ENCODE measurements around the gene TMEM185B. TPM values are rescaled to one million over a fixed set of nuclear protein-coding genes. Genes with fewer than 3 reads are reported as not detected.

The TMEM185B gene
- polyA plus RNA-seq, 1 of the 3 experiments (the other 2 are of a cell fraction) = 36.0 TPM

- H3K4me2 ChIP-seq = no peak overlapping the region
- ChIA-PET POLR2A (no interaction called here), CTCF (interaction anchor here (1.1 to 1.5 kb wide), 2 partner anchors 9 to 69 kb away, joined by 4 to 5 read pairs; no protein-coding TSS in a partner anchor)
- H4K20me1 ChIP-seq (ENCODE audit: insufficient read depth) = no peaks in the 10 kb centered on the region
- H3K27me3 ChIP-seq (ENCODE audit: insufficient read depth) = no peaks in the 10 kb centered on the region
- H3F3A ChIP-seq (replicated peaks; ENCODE audit: insufficient read depth) = peaks cover 3% of the 10 kb centered on the region
- H3K4me1 ChIP-seq (ENCODE audit: control insufficient read depth in 1 of 2, insufficient read depth in 2 of 2, low read depth in 1 of 2, low read length in 1 of 2) = peaks cover 7 to 29% of the 10 kb centered on the region in 2 experiments; a peak in 2 of 4 replicates
- no peak for DNase-seq
- H3K36me3 ChIP-seq (replicated peaks in 1 of 2; ENCODE audit: control insufficient read depth in 1 of 2, insufficient read depth in 2 of 2, low read length in 1 of 2) = no peaks in the 10 kb centered on the region
- H3K27ac ChIP-seq (ENCODE audit: low read depth in 2 of 2, low read length in 1 of 2) = no peak overlapping the region
- TF ChIP-seq ELF1 (IDR thresholded peaks at IDR 0.05) = no peak
- no peak for TF ChIP-seq YY1 (IDR thresholded peaks at IDR 0.05; ENCODE audit: low read depth)
- no peak for TF ChIP-seq JUND (IDR thresholded peaks at IDR 0.05)
- TF ChIP-seq RAD21 (IDR thresholded peaks at IDR 0.05; ENCODE audit: low read length) = no peak
- no peak for TF ChIP-seq RXRA (IDR thresholded peaks at IDR 0.05; ENCODE audit: borderline replicate concordance, low read depth)
- no peak for TF ChIP-seq CTCF (IDR thresholded peaks at IDR 0.05)
- no peak for TF ChIP-seq SMC3 (IDR thresholded peaks at IDR 0.05; ENCODE audit: low read depth, low read length)
- TF ChIP-seq TCF12 (IDR thresholded peaks at IDR 0.05) = no peak
- TF ChIP-seq REST (IDR thresholded peaks at IDR 0.05; ENCODE audit: low read depth, low read length) = no peak
- no peak for TF ChIP-seq ZBTB33 (IDR thresholded peaks at IDR 0.05; ENCODE audit: borderline replicate concordance, low read depth)
- no peak for TF ChIP-seq MXI1 (IDR thresholded peaks at IDR 0.05; ENCODE audit: low read depth, low read length)
- TF ChIP-seq PBX3 (IDR thresholded peaks at IDR 0.05) = no peak
- no peak for TF ChIP-seq SIN3A (IDR thresholded peaks at IDR 0.05; ENCODE audit: borderline replicate concordance, low read depth, low read length)
- TF ChIP-seq USF1 (IDR thresholded peaks at IDR 0.05; ENCODE audit: borderline replicate concordance, low read depth) = no peak
- no peak for TF ChIP-seq NFIC (IDR thresholded peaks at IDR 0.05; ENCODE audit: borderline replicate concordance)
- TF ChIP-seq USF2 (IDR thresholded peaks at IDR 0.05; ENCODE audit: borderline replicate concordance, low read depth, low read length) = no peak
- no peak for TF ChIP-seq POLR2AphosphoS5 (IDR thresholded peaks at IDR 0.05; ENCODE audit: low read depth, low read length)
- no peak overlapping the region for H3K4me3 ChIP-seq (ENCODE audit: low read depth in 2 of 2, low read length in 1 of 2)
- no peaks in the 10 kb centered on the region for H3K79me2 ChIP-seq (ENCODE audit: insufficient read depth)
- WGBS (ENCODE audit: low lambda C conversion rate) = 88% methylated on average over 10 of the region's 12 CpGs
- no peak overlapping the region for H2AFZ ChIP-seq (ENCODE audit: low read depth)
- no peaks in the 10 kb centered on the region for H3K9me3 ChIP-seq
- H3K9ac ChIP-seq = no peak overlapping the region
- H3K9me2 ChIP-seq = no peaks in the 10 kb centered on the region
Measured at GRCh38 chr2:120244656-120245519, 21.7 kb upstream of the TMEM185B start.
